GM12891 (cell line): ENCODE measurements around the gene FGD3.

ENCODE experiments used
- DNase-seq: peaks from one replicate; pipeline ENCODE4 v3.0.0; 2011; ENCODE audit warnings: low spot score; ENCODE audit not compliant: insufficient read length
- FAIRE-seq: peaks from 2 replicates; lab custom pipeline; 2011; peaks lifted over from hg19 to GRCh38; lab: Jason Lieb, UNC
- PAX5 ChIP-seq: IDR thresholded peaks from 2 replicates; pipeline ENCODE4 v1.6.1; 2011; ENCODE audit warnings: low read length, moderate library complexity, mild to moderate bottlenecking; ENCODE audit not compliant: insufficient read depth, severe bottlenecking
- POLR2A ChIP-seq: IDR thresholded peaks from 2 replicates; pipeline ENCODE4 v1.6.1; 2011; ENCODE audit warnings: low read depth, low read length, control low read depth
- POLR2AphosphoS5 ChIP-seq: IDR thresholded peaks from 2 replicates; pipeline ENCODE4 v1.6.1; 2011; ENCODE audit warnings: low read depth, low read length, control low read depth
- POU2F2 ChIP-seq: IDR thresholded peaks from 2 replicates; pipeline ENCODE4 v1.6.1; 2011; ENCODE audit warnings: low read depth, mild to moderate bottlenecking, control low read depth, low read length, moderate library complexity
- SPI1 ChIP-seq: IDR thresholded peaks from 2 replicates; pipeline ENCODE4 v1.6.1; 2011; ENCODE audit warnings: low read depth, low read length, control low read depth
- TAF1 ChIP-seq: IDR thresholded peaks from 2 replicates; pipeline ENCODE4 v1.6.1; 2011; ENCODE audit warnings: low read depth, low read length, control low read depth

The FGD3 gene

GRCh38 chr9:92966518-92966800 is 19.1 kb downstream of the FGD3 start:
- TF ChIP-seq POU2F2 (no peak), TAF1 (no peak), POLR2A (no peak), SPI1 (no peak), PAX5 (no peak)
- DNase-seq (no peak), FAIRE-seq (no peak)

DNA sequence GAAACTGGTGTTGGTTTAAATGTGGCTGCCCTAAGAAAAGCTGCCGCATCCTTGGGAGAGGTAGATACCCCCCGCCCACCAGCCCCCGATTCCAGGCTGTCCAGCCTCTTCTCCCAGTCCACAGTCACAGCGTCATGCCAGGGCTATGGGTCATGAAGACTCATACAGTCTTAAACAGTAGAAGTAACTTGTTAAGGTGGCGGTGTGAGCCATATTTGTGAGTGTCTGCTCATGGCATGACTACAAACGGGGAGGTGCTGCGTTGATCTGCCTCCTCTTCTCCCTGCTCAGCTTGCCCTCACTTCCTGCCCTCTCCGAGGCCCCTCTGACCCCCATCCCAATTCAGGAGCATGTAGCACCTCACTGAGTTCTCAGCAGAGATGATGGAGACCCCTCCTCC is 20.8 kb downstream of the FGD3 start:
- FAIRE-seq: no peak
- DNase-seq: no peak
- TF ChIP-seq SPI1: no peak
- no peak for TF ChIP-seq POU2F2
- no peak for TF ChIP-seq POLR2A
- no peak for TF ChIP-seq POLR2AphosphoS5
- no peak for TF ChIP-seq PAX5
- TF ChIP-seq TAF1: no peak

- TF ChIP-seq TAF1 (no peak), POLR2AphosphoS5 (no peak)
- DNase-seq: no peak
- FAIRE-seq: no peak
Measured at GRCh38 chr9:92969516-92970466, 22.5 kb downstream of the FGD3 start.

DNA sequence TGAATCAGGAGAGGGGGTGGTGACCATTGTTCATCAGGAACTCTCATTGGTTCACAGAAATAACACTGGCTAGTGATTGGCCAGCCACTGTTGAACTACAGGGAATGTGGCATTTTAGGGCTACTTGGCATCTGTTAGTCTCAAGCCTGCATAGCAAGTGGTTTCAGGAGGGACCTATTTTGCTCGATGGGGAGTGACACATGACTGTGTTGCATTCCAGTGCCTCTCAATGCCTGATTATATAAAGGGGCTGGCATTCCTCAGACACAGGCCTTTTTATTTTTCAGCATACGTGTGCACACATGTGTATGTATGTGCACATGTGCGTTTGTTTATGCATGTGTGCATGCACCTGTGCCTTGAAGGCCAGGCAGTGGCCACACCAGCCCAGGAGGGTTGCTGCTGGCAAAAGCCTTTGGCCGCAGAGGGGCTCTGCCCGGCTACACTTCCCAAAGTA is 23.2 kb downstream of the FGD3 start:
- TF ChIP-seq POU2F2: no peak
- no peak for TF ChIP-seq POLR2AphosphoS5
- no peak for TF ChIP-seq TAF1
- no peak for TF ChIP-seq SPI1
- TF ChIP-seq POLR2A: no peak
- TF ChIP-seq PAX5: no peak
- FAIRE-seq (peak; percentile 45), DNase-seq (no peak)

DNA sequence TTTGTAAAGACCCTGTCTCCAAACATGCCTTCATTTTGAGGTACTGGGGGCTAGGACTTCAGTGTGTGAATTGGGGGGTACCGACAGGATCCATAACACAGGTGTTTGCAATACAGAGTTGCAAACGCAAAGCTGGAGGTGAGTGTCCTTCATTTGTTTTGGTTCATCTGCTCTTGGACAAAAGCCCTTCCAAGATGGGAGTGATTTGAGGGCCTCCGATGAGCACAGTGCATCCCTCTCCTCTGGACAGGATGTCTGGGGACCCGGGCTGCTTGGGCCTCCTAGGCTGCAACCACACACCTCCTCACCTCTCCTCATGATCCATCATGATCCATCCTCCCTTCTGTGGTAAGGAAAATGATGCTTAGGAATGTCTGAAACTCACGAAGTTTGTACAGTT is 23.8 kb downstream of the FGD3 start:
- no peak for DNase-seq
- TF ChIP-seq PAX5: no peak
- TF ChIP-seq TAF1: no peak
- TF ChIP-seq SPI1: no peak
- no peak for TF ChIP-seq POLR2AphosphoS5
- TF ChIP-seq POU2F2: no peak
- no peak for TF ChIP-seq POLR2A
- FAIRE-seq: no peak

DNA sequence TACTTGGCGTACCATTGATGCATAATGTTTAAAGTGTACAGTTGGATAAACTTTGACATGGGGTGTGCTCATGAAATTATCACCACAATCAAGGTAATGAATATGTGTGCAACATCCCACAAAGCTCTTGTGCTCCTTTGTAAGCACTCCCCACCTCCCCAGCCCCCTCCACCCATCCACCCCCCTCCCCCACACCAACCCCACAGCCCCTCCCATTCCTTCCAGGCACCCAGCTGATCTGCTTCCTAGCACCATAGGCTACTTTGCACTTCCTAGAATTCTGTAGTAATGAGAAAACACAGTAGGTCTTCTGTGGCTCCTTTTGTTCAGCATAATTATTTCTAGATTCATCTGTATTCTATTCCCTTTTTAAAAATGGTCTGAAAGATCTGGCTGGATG is 24.5 kb downstream of the FGD3 start:
- TF ChIP-seq PAX5 (no peak), TAF1 (no peak), POU2F2 (no peak), POLR2A (no peak), POLR2AphosphoS5 (no peak), SPI1 (no peak)
- FAIRE-seq (no peak), DNase-seq (no peak)

DNA sequence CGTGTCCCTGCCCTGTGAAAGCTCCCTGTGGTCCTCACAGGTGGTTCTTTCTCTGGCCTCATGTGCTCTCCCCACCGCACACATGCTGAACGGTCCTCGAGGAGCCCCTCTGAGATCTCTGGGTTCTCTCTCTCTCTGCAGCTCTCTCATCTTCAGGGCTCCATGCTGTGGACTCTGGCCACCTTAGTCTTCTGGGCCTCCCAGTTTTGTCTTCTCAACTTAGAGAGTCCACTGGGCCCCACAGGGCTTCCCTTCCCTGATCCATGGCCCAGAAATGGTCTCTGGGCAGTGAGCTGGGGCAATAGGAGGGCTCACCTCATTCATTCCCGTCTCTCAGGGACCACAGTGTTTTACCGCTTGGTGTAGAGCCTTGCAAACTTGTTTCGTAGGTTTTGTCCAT is 26.4 kb downstream of the FGD3 start:
- TF ChIP-seq POU2F2 (no peak), PAX5 (no peak), POLR2A (no peak), SPI1 (no peak), POLR2AphosphoS5 (no peak), TAF1 (no peak)
- FAIRE-seq (no peak), DNase-seq (no peak)

DNA sequence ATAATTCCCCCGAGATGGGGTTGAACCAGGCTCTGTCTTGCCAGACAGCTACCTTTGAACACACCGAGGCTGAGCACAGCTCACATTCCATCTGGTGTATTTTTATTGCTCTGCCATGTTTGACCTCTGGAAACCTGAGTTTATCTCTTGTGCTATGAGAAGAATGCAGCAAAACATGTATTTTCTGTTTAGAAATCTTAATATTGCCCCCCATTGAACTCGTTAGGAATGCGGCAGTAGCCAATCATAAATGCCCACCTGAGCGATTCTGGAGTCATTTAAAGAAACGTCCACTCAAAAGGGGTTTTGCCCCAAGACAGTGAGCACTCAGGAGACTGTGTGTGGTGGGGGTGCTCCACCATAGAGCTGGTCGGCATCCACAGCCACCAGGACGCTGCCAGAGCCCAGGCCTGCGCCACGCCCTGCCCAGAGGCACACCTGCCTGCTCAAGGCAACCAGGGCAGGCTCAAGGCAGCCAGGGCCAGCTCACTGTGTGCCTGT is 26.9 kb downstream of the FGD3 start:
- FAIRE-seq: no peak
- TF ChIP-seq POLR2AphosphoS5 (no peak), POU2F2 (no peak), SPI1 (no peak), TAF1 (no peak), PAX5 (no peak), POLR2A (no peak)
- DNase-seq: no peak

DNA sequence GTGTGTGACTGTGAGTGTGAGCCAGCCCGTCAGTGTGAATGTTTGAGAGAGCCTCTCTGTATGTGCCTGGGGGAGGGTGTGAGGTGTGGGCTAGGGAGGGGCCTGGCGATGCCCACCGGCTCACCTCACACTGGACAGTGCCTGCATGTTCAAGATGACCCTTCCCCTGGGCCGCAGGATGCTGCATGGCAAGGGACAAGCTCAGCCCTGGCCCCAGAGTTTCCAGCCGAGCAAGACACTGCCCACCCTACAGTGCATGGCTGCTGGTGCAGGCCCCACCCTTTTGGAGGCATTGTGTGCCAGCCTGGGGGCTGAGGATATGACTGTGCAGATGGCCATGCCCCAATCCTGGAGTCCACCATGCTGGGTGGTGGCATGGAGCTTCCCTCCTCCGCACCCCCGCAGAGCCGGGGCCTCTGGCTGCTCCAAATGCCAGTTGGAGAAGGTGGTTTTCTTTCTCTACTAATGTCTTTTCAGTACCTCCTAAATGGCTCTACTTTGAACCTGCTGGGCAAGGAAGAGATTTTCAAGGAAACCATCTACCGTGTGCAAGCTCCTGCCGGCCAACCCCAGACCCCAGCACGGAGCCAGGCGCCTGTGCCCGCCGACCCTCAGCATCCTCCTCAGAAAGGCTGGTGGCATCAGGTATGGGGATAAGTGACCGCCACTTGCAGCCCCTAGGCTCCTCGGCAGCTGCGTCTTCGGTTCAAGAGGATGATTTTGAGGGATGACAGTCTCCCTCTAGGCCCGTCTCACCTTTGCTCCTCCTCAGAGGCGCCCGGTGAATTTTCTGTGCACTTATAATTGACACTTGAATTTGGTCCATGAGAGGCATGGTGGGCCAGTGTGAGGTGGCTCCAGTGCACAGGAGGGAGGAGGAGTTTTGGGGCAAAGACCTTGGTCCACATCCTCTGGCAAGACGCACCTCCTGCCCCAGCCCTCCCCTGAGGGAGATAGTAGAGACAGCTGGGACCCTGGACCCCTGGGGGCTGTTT is 27.7 kb downstream of the FGD3 start:
- TF ChIP-seq POLR2AphosphoS5 (no peak), POU2F2 (no peak), SPI1 (no peak), TAF1 (no peak), POLR2A (no peak), PAX5 (no peak)
- FAIRE-seq: no peak
- no peak for DNase-seq

DNA sequence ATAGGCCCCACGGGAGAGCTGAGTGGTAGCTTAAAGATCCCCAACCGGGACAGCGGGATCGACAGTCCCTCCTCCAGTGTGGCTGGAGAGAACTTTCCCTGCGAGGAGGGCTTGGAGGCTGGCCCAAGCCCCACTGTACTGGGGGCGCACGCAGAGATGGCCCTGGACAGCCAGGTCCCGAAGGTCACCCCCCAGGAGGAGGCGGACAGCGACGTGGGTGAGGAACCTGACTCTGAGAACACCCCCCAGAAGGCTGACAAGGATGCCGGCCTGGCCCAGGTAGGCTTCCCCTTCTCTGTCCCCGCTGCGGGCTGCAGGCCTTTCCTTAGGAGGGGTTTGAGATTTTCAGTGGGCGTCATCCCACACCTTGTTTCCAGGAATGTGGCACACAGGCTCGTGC is 29.1 kb downstream of the FGD3 start:
- FAIRE-seq (no peak), DNase-seq (no peak)
- TF ChIP-seq TAF1: no peak
- no peak for TF ChIP-seq SPI1
- TF ChIP-seq PAX5: no peak
- no peak for TF ChIP-seq POU2F2
- TF ChIP-seq POLR2AphosphoS5: no peak
- no peak for TF ChIP-seq POLR2A
